H9 (cell line): ENCODE results near the gene ACACA. TPM values are rescaled to one million over a fixed set of nuclear protein-coding genes. Genes with fewer than 3 reads are reported as not detected.
"Not testable (repeated sequence)": the region's sequence is repeated elsewhere in the genome, so short reads cannot be mapped to it uniquely, and the experiment has no call there.

ENCODE experiments used
- DNase-seq: peaks from one replicate; pipeline ENCODE4 v3.0.0-alpha.2; 2017
- H2AFZ ChIP-seq: one replicate; pipeline ENCODE4 v1.6.1; 2013; ENCODE audit warnings: mild to moderate bottlenecking, low read length, control low read depth, moderate library complexity
- H2AK5ac ChIP-seq: 2 replicates; pipeline ENCODE4 v1.6.1; 2013; ENCODE audit warnings: low read length, control low read depth, mixed read lengths; ENCODE audit not compliant: insufficient read length
- H2BK120ac ChIP-seq: one replicate; pipeline ENCODE4 v1.6.1; 2013; ENCODE audit warnings: low read depth, mild to moderate bottlenecking, low read length, control low read depth, inconsistent platforms; ENCODE audit not compliant: poor library complexity, severe bottlenecking
- H2BK12ac ChIP-seq: 2 replicates; pipeline ENCODE4 v1.6.1; 2013; ENCODE audit warnings: low read length, control low read depth, mixed read lengths, low read depth; ENCODE audit not compliant: insufficient read length
- H2BK15ac ChIP-seq: 2 replicates; pipeline ENCODE4 v1.6.1; 2013; ENCODE audit warnings: low read depth, low read length, control low read depth
- H2BK20ac ChIP-seq: one replicate; pipeline ENCODE4 v1.6.1; 2013; ENCODE audit warnings: low read depth, mild to moderate bottlenecking, low read length, control low read depth, inconsistent platforms; ENCODE audit not compliant: poor library complexity, severe bottlenecking
- H2BK5ac ChIP-seq: 2 replicates; pipeline ENCODE4 v1.6.1; 2013; ENCODE audit warnings: low read length, control low read depth, mixed read lengths; ENCODE audit not compliant: insufficient read length
- H3K14ac ChIP-seq: 2 replicates; pipeline ENCODE4 v1.6.1; 2013; ENCODE audit warnings: low read length, control low read depth; ENCODE audit not compliant: insufficient read depth
- H3K18ac ChIP-seq: 2 replicates; pipeline ENCODE4 v1.6.1; 2013; ENCODE audit warnings: low read depth, mild to moderate bottlenecking, mixed read lengths, low read length, control low read depth; ENCODE audit not compliant: insufficient read length
- H3K23ac ChIP-seq: 2 replicates; pipeline ENCODE4 v1.6.1; 2013; ENCODE audit warnings: low read length, control low read depth, mixed read lengths, low read depth; ENCODE audit not compliant: insufficient read length
- H3K23me2 ChIP-seq: 2 replicates; pipeline ENCODE4 v1.6.1; 2013; ENCODE audit warnings: low read depth, mild to moderate bottlenecking, mixed read lengths, low read length, control low read depth; ENCODE audit not compliant: insufficient read length, poor library complexity, severe bottlenecking
- H3K27ac ChIP-seq: 2 replicates; pipeline ENCODE4 v1.5.1; 2013; ENCODE audit warnings: low read length, control low read depth, mixed read lengths, low read depth; ENCODE audit not compliant: insufficient read length
- H3K27me3 ChIP-seq: 2 replicates; pipeline ENCODE4 v1.6.1; 2013; ENCODE audit warnings: low read length, control low read depth, inconsistent platforms; ENCODE audit not compliant: insufficient read depth
- H3K4ac ChIP-seq: 2 replicates; pipeline ENCODE4 v1.6.1; 2013; ENCODE audit warnings: low read depth, mild to moderate bottlenecking, control low read depth, inconsistent platforms, low read length, moderate library complexity
- H3K4me1 ChIP-seq: 2 replicates; pipeline ENCODE4 v1.6.1; 2013; ENCODE audit warnings: low read length, control low read depth, inconsistent platforms; ENCODE audit not compliant: insufficient read depth
- H3K4me2 ChIP-seq: 2 replicates; pipeline ENCODE4 v1.6.1; 2013; ENCODE audit warnings: low read length, control low read depth, mixed read lengths; ENCODE audit not compliant: insufficient read length, insufficient read depth
- H3K56ac ChIP-seq: 2 replicates; pipeline ENCODE4 v1.6.1; 2013; ENCODE audit warnings: low read depth, mild to moderate bottlenecking, mixed read lengths, low read length, control low read depth; ENCODE audit not compliant: insufficient read length
- H3K79me1 ChIP-seq: 2 replicates; pipeline ENCODE4 v1.6.1; 2013; ENCODE audit warnings: low read depth, mild to moderate bottlenecking, moderate library complexity, low read length, control low read depth, inconsistent platforms; ENCODE audit not compliant: insufficient read depth, poor library complexity, severe bottlenecking
- H3K79me2 ChIP-seq: 2 replicates; pipeline ENCODE4 v1.6.1; 2013; ENCODE audit warnings: low read length, control low read depth, inconsistent platforms; ENCODE audit not compliant: insufficient read depth
- H3K9ac ChIP-seq: 2 replicates; pipeline ENCODE4 v1.6.1; 2013; ENCODE audit warnings: low read length, control low read depth, mixed read lengths; ENCODE audit not compliant: insufficient read length; ENCODE audit errors: extremely low read depth
- H3K9me3 ChIP-seq: one replicate; pipeline ENCODE4 v1.6.1; 2013; ENCODE audit warnings: low read depth, low read length, inconsistent platforms; ENCODE audit not compliant: control insufficient read depth
- H3T11ph ChIP-seq: one replicate; pipeline ENCODE4 v1.6.1; 2013; ENCODE audit warnings: mild to moderate bottlenecking, low read length, control low read depth, inconsistent platforms
- H4K20me1 ChIP-seq: one replicate; pipeline ENCODE4 v1.6.1; 2013; ENCODE audit not compliant: control insufficient read depth, insufficient read length, insufficient read depth
- H4K5ac ChIP-seq: 2 replicates; pipeline ENCODE4 v1.6.1; 2013; ENCODE audit warnings: low read depth, mild to moderate bottlenecking, mixed read lengths, low read length, control low read depth; ENCODE audit not compliant: insufficient read length
- H4K8ac ChIP-seq: replicated peaks from 2 replicates; pipeline ENCODE4 v1.6.1; 2013; ENCODE audit warnings: low read length, control low read depth, mixed read lengths, low read depth; ENCODE audit not compliant: insufficient read length
- H4K91ac ChIP-seq: 2 replicates; pipeline ENCODE4 v1.6.1; 2013; ENCODE audit warnings: low read depth, mild to moderate bottlenecking, moderate library complexity, mixed read lengths, low read length, control low read depth; ENCODE audit not compliant: insufficient read length
- H3K27ac Mint-ChIP-seq, 3 experiments: 2 replicates in 2 of 3; 3 replicates in 1 of 3; pipeline ENCODE4 v1.8.0; 2020 to 2021; ENCODE audit warnings: mixed read lengths in 3 of 3, mild to moderate bottlenecking in 1 of 3, moderate library complexity in 1 of 3
- H3K27me3 Mint-ChIP-seq: 2 replicates; pipeline ENCODE4 v1.8.0; 2021; ENCODE audit warnings: low read depth, mild to moderate bottlenecking, moderate library complexity, mixed read lengths
- H3K36me3 Mint-ChIP-seq, 3 experiments: 2 replicates in 2 of 3; 3 replicates in 1 of 3; pipeline ENCODE4 v1.8.0; 2020 to 2021; ENCODE audit warnings: low read depth in 3 of 3, mixed read lengths in 3 of 3; ENCODE audit not compliant: insufficient read depth in 1 of 3
- H3K4me1 Mint-ChIP-seq, 2 experiments: 2 replicates each; pipeline ENCODE4 v1.8.0; 2020; ENCODE audit warnings: mixed read lengths in 2 of 2
- H3K4me3 Mint-ChIP-seq, 2 experiments: 2 replicates in 1 of 2; 3 replicates in 1 of 2; pipeline ENCODE4 v1.8.0; 2020 to 2021; ENCODE audit warnings: mild to moderate bottlenecking in 2 of 2, mixed read lengths in 2 of 2, moderate library complexity in 1 of 2
- H3K9me3 Mint-ChIP-seq, 2 experiments: 2 replicates in 1 of 2; 3 replicates in 1 of 2; pipeline ENCODE4 v1.8.0; 2020; ENCODE audit warnings: mild to moderate bottlenecking in 2 of 2, mixed read lengths in 2 of 2, moderate library complexity in 1 of 2
- WGBS: extraction: QIAGEN DNeasy Blood & Tissue Kit; methylation state at CpG from one replicate; pipeline ENCODE4 v1.1.7; 2013; ENCODE audit warnings: missing lambda C conversion rate, low lambda C conversion rate, mixed read lengths; ENCODE audit not compliant: insufficient read length; ENCODE audit errors: extremely low coverage; 5-methylcytosine and 5-hydroxymethylcytosine counted together
- total RNA-seq: library from RNA; stranded (reverse); gene quantifications from 2 replicates; pipeline ENCODE4 v1.2.1, GENCODE V29; 2021
- TF ChIP-seq, protein P1 (sequence below): fragments of 200-600 bp; sonication (generic); conservative IDR thresholded peaks from 3 replicates; pipeline ENCODE4 v1.8.0; 2021; ENCODE audit warnings: antibody characterized with exemption, mild to moderate bottlenecking

The ACACA gene
- total RNA-seq, 1 experiment from 2014 or later: 135 TPM

DNA sequence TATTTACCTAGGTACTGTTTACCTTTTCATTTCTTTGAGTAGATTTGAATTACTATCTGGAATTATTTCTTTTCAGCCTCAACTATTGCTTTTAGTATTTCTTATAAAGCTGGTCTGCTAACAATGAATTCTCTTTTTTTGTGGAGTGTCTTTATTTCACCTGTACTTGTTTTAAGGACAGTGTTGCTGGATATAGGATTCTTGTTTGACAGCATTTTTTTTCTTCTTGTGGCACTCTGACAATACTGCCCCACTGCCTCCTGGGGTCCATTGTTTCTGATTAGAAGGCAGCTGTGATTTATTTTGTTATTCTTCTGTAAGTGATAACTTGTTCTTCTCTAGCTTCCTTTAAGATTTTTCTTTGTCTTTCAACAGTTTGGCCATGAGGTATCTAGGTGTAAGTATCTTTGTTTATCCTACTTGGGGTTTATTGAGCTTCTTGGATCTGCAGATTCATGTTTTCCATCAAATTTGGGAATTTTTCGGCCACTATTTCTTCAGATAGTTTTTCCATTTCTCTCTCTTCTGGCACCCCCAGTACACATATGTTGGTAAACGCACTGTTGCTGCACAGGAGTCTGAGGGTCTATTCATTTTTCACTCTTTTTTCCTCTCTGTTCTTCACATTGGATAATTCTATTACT is 327.4 kb downstream of the ACACA start:
- no CpG with 5 or more reads among the region's 2 CpGs for WGBS
- Histone ChIP-seq H3K23ac (no peak overlapping the region), H3K23me2 (no peaks in the 10 kb centered on the region), H3K4me1 (peaks cover 9% of the 10 kb centered on the region; the same call in 1 of the 2 replicates), H2BK20ac (no peak overlapping the region), H3K9ac (no peak overlapping the region), H3T11ph (no peak overlapping the region), H3K9me3 (no peaks in the 10 kb centered on the region), H3K79me2 (no peaks in the 10 kb centered on the region), H4K20me1 (no peaks in the 10 kb centered on the region), H3K56ac (no peak overlapping the region), H3K4ac (no peak overlapping the region), H3K27me3 (no peaks in the 10 kb centered on the region), H4K91ac (no peak overlapping the region), H3K18ac (no peak overlapping the region), H2BK120ac (no peak overlapping the region), H2BK5ac (no peak overlapping the region), H2BK12ac (no peak overlapping the region), H3K14ac (no peak overlapping the region), H4K8ac (no peak overlapping the region), H2BK15ac (no peak overlapping the region), H3K4me2 (no peak overlapping the region), H2AK5ac (no peak overlapping the region), H4K5ac (no peak overlapping the region), H3K79me1 (no peaks in the 10 kb centered on the region), H3K27ac (no peak overlapping the region), H2AFZ (no peak overlapping the region)
- TF ChIP-seq, protein P1, sequence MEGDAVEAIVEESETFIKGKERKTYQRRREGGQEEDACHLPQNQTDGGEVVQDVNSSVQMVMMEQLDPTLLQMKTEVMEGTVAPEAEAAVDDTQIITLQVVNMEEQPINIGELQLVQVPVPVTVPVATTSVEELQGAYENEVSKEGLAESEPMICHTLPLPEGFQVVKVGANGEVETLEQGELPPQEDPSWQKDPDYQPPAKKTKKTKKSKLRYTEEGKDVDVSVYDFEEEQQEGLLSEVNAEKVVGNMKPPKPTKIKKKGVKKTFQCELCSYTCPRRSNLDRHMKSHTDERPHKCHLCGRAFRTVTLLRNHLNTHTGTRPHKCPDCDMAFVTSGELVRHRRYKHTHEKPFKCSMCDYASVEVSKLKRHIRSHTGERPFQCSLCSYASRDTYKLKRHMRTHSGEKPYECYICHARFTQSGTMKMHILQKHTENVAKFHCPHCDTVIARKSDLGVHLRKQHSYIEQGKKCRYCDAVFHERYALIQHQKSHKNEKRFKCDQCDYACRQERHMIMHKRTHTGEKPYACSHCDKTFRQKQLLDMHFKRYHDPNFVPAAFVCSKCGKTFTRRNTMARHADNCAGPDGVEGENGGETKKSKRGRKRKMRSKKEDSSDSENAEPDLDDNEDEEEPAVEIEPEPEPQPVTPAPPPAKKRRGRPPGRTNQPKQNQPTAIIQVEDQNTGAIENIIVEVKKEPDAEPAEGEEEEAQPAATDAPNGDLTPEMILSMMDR: no peak
- H3K36me3 Mint-ChIP-seq: peaks cover 7 to 36% (median 17%) of the 10 kb centered on the region in 3 experiments; a peak in 5 of 7 replicates
- peaks cover 2% of the 10 kb centered on the region; the same call in 1 of the 2 replicates for H3K27me3 Mint-ChIP-seq
- no peak for DNase-seq
- no peak overlapping the region for H3K27ac Mint-ChIP-seq
- H3K9me3 Mint-ChIP-seq: peaks cover 14 to 21% of the 10 kb centered on the region in 2 experiments
- H3K4me1 Mint-ChIP-seq: peaks cover 27 to 28% of the 10 kb centered on the region in 2 experiments
- no peak overlapping the region for H3K4me3 Mint-ChIP-seq

DNA sequence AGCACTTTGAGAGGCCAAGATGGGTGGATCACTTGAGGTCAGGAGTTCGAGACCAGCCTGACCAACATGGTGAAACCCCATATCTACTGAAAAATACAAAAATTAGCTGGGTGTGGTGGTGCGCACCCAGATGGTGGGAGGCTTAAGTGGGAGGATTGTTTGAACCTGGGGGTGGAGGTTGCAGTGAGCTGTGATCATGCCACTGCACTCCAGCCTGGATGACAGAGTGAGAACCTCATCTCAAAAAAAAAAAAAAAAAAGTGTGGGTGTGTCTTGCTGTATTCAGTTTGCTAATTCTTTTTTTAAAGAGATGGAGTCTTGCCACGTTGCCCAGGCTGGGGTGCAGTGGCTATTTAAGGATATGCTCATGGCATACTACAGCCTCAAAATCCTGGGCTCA is 333.2 kb downstream of the ACACA start:
- H4K5ac ChIP-seq, H3K27ac Mint-ChIP-seq, H3K4me1 Mint-ChIP-seq, H3K27me3 Mint-ChIP-seq, H3K79me2 ChIP-seq, H3K27ac ChIP-seq, H2AK5ac ChIP-seq, H4K20me1 ChIP-seq, H3K4me1 ChIP-seq, H2BK5ac ChIP-seq, H3K23ac ChIP-seq, H3K4me3 Mint-ChIP-seq, H3K56ac ChIP-seq, DNase-seq, H2BK15ac ChIP-seq, H3K27me3 ChIP-seq, H2BK12ac ChIP-seq, H2BK120ac ChIP-seq, H3K4me2 ChIP-seq, H3K9me3 ChIP-seq, H3T11ph ChIP-seq, H3K9ac ChIP-seq, H3K23me2 ChIP-seq, H4K91ac ChIP-seq, H2BK20ac ChIP-seq, H3K79me1 ChIP-seq, H4K8ac ChIP-seq, H3K9me3 Mint-ChIP-seq, H2AFZ ChIP-seq, H3K18ac ChIP-seq, H3K4ac ChIP-seq, H3K14ac ChIP-seq: not testable (repeated sequence)
- WGBS: no CpG with 5 or more reads among the region's 3 CpGs
- H3K36me3 Mint-ChIP-seq: peaks cover 2 to 31% (median 4%) of the 10 kb centered on the region in 3 experiments; a peak in 5 of 7 replicates
